HG03066 (cell line): ENCODE measurements around the gene WWC1.

ENCODE experiments used
- ATAC-seq: cut with Tn5 transposase; IDR thresholded peaks from one replicate; pipeline ENCODE4 v1.9.1; 2021; ENCODE audit warnings: low read depth; ENCODE audit not compliant: unreplicated experiment

WWC1 gene

GRCh38 chr5:168359820-168360460 is 68.5 kb downstream of the WWC1 start:
- ATAC-seq: no peak

- no peak for ATAC-seq
Measured at GRCh38 chr5:168360521-168361285, 69.3 kb downstream of the WWC1 start.

- ATAC-seq: no peak
Measured at GRCh38 chr5:168362097-168362885, 70.8 kb downstream of the WWC1 start.

- no peak for ATAC-seq
Measured at GRCh38 chr5:168364151-168364661, 72.8 kb downstream of the WWC1 start.

GRCh38 chr5:168364750-168365550 is 73.5 kb downstream of the WWC1 start:
- ATAC-seq: no peak

GRCh38 chr5:168365581-168366081 is 74.2 kb downstream of the WWC1 start:
- ATAC-seq: no peak

- no peak for ATAC-seq
Measured at GRCh38 chr5:168366116-168366515, 74.7 kb downstream of the WWC1 start.

- no peak for ATAC-seq
Measured at GRCh38 chr5:168368854-168369253, 77.4 kb downstream of the WWC1 start.

GRCh38 chr5:168370831-168371230 is 79.4 kb downstream of the WWC1 start:
- ATAC-seq: no peak

- ATAC-seq: no peak
Measured at GRCh38 chr5:168372356-168372946, 81.0 kb downstream of the WWC1 start.

- ATAC-seq: no peak
Measured at GRCh38 chr5:168374532-168374931, 83.1 kb downstream of the WWC1 start.

- no peak for ATAC-seq
Measured at GRCh38 chr5:168375214-168375613, 83.8 kb downstream of the WWC1 start.

- no peak for ATAC-seq
Measured at GRCh38 chr5:168377525-168377924, 86.1 kb downstream of the WWC1 start.

- ATAC-seq: no peak
Measured at GRCh38 chr5:168378741-168379140, 87.3 kb downstream of the WWC1 start.

GRCh38 chr5:168382421-168382820 is 91.0 kb downstream of the WWC1 start:
- no peak for ATAC-seq

- no peak for ATAC-seq
Measured at GRCh38 chr5:168390491-168390890, 99.0 kb downstream of the WWC1 start.

GRCh38 chr5:168393773-168394172 is 102.3 kb downstream of the WWC1 start:
- ATAC-seq: no peak

- no peak for ATAC-seq
Measured at GRCh38 chr5:168400429-168401220, 109.2 kb downstream of the WWC1 start.

GRCh38 chr5:168401226-168401625 is 109.8 kb downstream of the WWC1 start:
- no peak for ATAC-seq
